Keratinocyte (primary cell): ENCODE measurements around the gene MYH7B. TPM values are rescaled to one million over a fixed set of nuclear protein-coding genes. Genes with fewer than 3 reads are reported as not detected.

ENCODE experiments used
- DNase-seq: peaks from one replicate; pipeline ENCODE4 v3.0.0-alpha.2; 2011; ENCODE audit warnings: low read depth, missing footprints, low spot score
- FAIRE-seq: peaks from 2 replicates; lab custom pipeline; 2011; peaks lifted over from hg19 to GRCh38; lab: Jason Lieb, UNC
- H2AFZ ChIP-seq: 2 replicates; pipeline ENCODE4 v1.6.0; 2012; ENCODE audit warnings: low read length, control low read depth, inconsistent platforms; ENCODE audit not compliant: control insufficient read depth
- H3K27ac ChIP-seq: 2 replicates; pipeline ENCODE4 v1.5.1; 2011; ENCODE audit warnings: low read length; ENCODE audit not compliant: control insufficient read depth, insufficient read depth
- H3K27me3 ChIP-seq: 3 replicates; pipeline ENCODE4 v1.6.0; 2011; ENCODE audit warnings: low read length; ENCODE audit not compliant: control insufficient read depth, insufficient read depth; ENCODE audit errors: extremely low read depth
- H3K36me3 ChIP-seq, 2 experiments: 2 replicates in 1 of 2; 3 replicates in 1 of 2; pipeline ENCODE4 v1.5.1; 2011; ENCODE audit warnings: low read length in 2 of 2, mild to moderate bottlenecking in 1 of 2; ENCODE audit not compliant: control insufficient read depth in 2 of 2, insufficient read depth in 2 of 2; ENCODE audit errors: extremely low read depth in 1 of 2
- H3K4me1 ChIP-seq: 3 replicates; pipeline ENCODE4 v1.5.1; 2011; ENCODE audit warnings: low read length; ENCODE audit not compliant: control insufficient read depth, insufficient read depth; ENCODE audit errors: extremely low read depth
- H3K4me2 ChIP-seq: 3 replicates; pipeline ENCODE4 v1.6.0; 2011; ENCODE audit warnings: low read depth, low read length; ENCODE audit not compliant: control insufficient read depth, insufficient read depth; ENCODE audit errors: extremely low read depth
- H3K4me3 ChIP-seq, 3 experiments: fragments of 200-600 bp in 1 of 3; sonication (generic) in 1 of 3; 2 replicates in 2 of 3; 3 replicates in 1 of 3; pipeline ENCODE4 v1.5.1; 2011 to 2016; ENCODE audit warnings: low read length in 3 of 3, mild to moderate bottlenecking in 3 of 3, control low read depth in 2 of 3, inconsistent platforms in 1 of 3, low read depth in 1 of 3, mixed read lengths in 1 of 3, mixed run types in 1 of 3, moderate library complexity in 1 of 3; ENCODE audit not compliant: control insufficient read depth in 2 of 3, insufficient read depth in 2 of 3; ENCODE audit errors: extremely low read depth in 1 of 3
- H3K79me2 ChIP-seq: 2 replicates; pipeline ENCODE4 v1.6.0; 2012; ENCODE audit warnings: low read length; ENCODE audit not compliant: control insufficient read depth, insufficient read depth
- H3K9ac ChIP-seq: 3 replicates; pipeline ENCODE4 v1.6.0; 2011; ENCODE audit warnings: low read length; ENCODE audit not compliant: control insufficient read depth, insufficient read depth; ENCODE audit errors: extremely low read depth
- H3K9me1 ChIP-seq: 3 replicates; pipeline ENCODE4 v1.6.0; 2011; ENCODE audit warnings: low read length; ENCODE audit not compliant: control insufficient read depth, insufficient read depth; ENCODE audit errors: extremely low read depth
- H3K9me3 ChIP-seq: 2 replicates; pipeline ENCODE4 v1.5.1; 2012; ENCODE audit warnings: low read depth, low read length; ENCODE audit not compliant: control insufficient read depth
- H4K20me1 ChIP-seq: 3 replicates; pipeline ENCODE4 v1.6.0; 2011; ENCODE audit warnings: low read length; ENCODE audit not compliant: control insufficient read depth, insufficient read depth; ENCODE audit errors: extremely low read depth
- CTCF ChIP-seq, 3 experiments: IDR thresholded peaks in 1 of 3; conservative IDR thresholded peaks in 1 of 3; optimal IDR thresholded peaks in 1 of 3; 2 replicates in 2 of 3; 3 replicates in 1 of 3; pipeline versions ENCODE3 to v1.5.1; 2011; ENCODE audit warnings: low read length in 3 of 3, mild to moderate bottlenecking in 3 of 3, moderate library complexity in 2 of 3, control low read depth in 1 of 3, inconsistent platforms in 1 of 3; ENCODE audit not compliant: insufficient read depth in 2 of 3; ENCODE audit errors: extremely low read depth in 1 of 3
- EZH2 ChIP-seq: IDR thresholded peaks from one replicate; pipeline ENCODE4 v1.6.1; 2012; ENCODE audit warnings: inconsistent platforms, mild to moderate bottlenecking, low read length, moderate library complexity
- dilution Hi-C: fragments of 300-500 bp; cut with MboI; formaldehyde crosslinking; loops from one replicate; pipeline ENCODE4 v1.7.0; 2020; ENCODE audit warnings: low sequenced_read_pairs; ENCODE audit not compliant: extremely low pct_ligation_motif_present
- polyA plus RNA-seq, 5 experiments: library from polyadenylated mRNA; depleted of rRNA in 3 of 5; stranded (reverse) in 3 of 5; stranded (forward) in 1 of 5; unstranded in 1 of 5; fragments of >200 nt; gene quantifications; 1 replicate in 1 of 5; 2 replicates in 3 of 5; 3 replicates in 1 of 5; pipeline versions ENCODE4 v1.2.1 to v1.2.3, GENCODE V29; 2011 to 2012; ENCODE audit warnings: missing spikeins in 2 of 5, low read depth in 1 of 5, low replicate concordance in 1 of 5

Gene MYH7B
- polyA plus RNA-seq, 1 donor (not counting 4 experiments of a cell fraction or from before 2014, with no cell fraction given) = 0.01 TPM

- H3K4me2 ChIP-seq = no peak overlapping the region
- dilution Hi-C loops = no loop called here
- no peak for TF ChIP-seq CTCF (optimal IDR thresholded peaks at IDR 0.05 in 1 of 3, IDR thresholded peaks at IDR 0.05 in 1 of 3, conservative IDR thresholded peaks at IDR 0.05 in 1 of 3; ENCODE audit: extremely low read depth in 1 of 3, insufficient read depth in 2 of 3, low read length in 3 of 3)
- TF ChIP-seq EZH2 = no peak
- no peaks in the 10 kb centered on the region for H3K9me3 ChIP-seq
- no peak overlapping the region for H3K27ac ChIP-seq
- peaks cover 3% of the 10 kb centered on the region for H4K20me1 ChIP-seq
- H3K4me1 ChIP-seq = no peaks in the 10 kb centered on the region
- no peaks in the 10 kb centered on the region for H3K9me1 ChIP-seq
- H3K4me3 ChIP-seq = no peak overlapping the region
- peaks cover 36 to 45% of the 10 kb centered on the region in 2 experiments for H3K36me3 ChIP-seq
- no peak overlapping the region for H3K9ac ChIP-seq
- FAIRE-seq (no peak), DNase-seq (no peak)
- no peak overlapping the region for H2AFZ ChIP-seq
- no peaks in the 10 kb centered on the region for H3K27me3 ChIP-seq
- H3K79me2 ChIP-seq = no peaks in the 10 kb centered on the region
Measured at GRCh38 chr20:35000922-35001595, 45.4 kb downstream of the MYH7B start.

GRCh38 chr20:35001596-35002362 is 46.1 kb downstream of the MYH7B start:
- no peak overlapping the region for H2AFZ ChIP-seq
- peaks cover 44 to 45% of the 10 kb centered on the region in 2 experiments for H3K36me3 ChIP-seq
- no peak overlapping the region for H3K4me2 ChIP-seq
- H3K27me3 ChIP-seq = no peaks in the 10 kb centered on the region
- DNase-seq = no peak
- H4K20me1 ChIP-seq = peaks cover 3% of the 10 kb centered on the region
- dilution Hi-C loops = no loop called here
- no peak overlapping the region for H3K4me3 ChIP-seq
- no peaks in the 10 kb centered on the region for H3K79me2 ChIP-seq
- H3K4me1 ChIP-seq = no peaks in the 10 kb centered on the region
- H3K9ac ChIP-seq = no peak overlapping the region
- no peaks in the 10 kb centered on the region for H3K9me1 ChIP-seq
- no peaks in the 10 kb centered on the region for H3K9me3 ChIP-seq
- TF ChIP-seq EZH2 = no peak
- peak; percentile 27 to 57 (median 45) for TF ChIP-seq CTCF (optimal IDR thresholded peaks at IDR 0.05 in 1 of 3, IDR thresholded peaks at IDR 0.05 in 1 of 3, conservative IDR thresholded peaks at IDR 0.05 in 1 of 3; ENCODE audit: extremely low read depth in 1 of 3, insufficient read depth in 2 of 3, low read length in 3 of 3)
- FAIRE-seq = no peak
- H3K27ac ChIP-seq = no peak overlapping the region
